Measurements from ENCODE around the gene ANKS3.

GRCh38 chr16:4677390-4677789 lies 56.7 kb downstream of the ANKS3 start:
- TF ChIP-seq CTCF (tag by site-specific recombination; IDR thresholded peaks at IDR 0.05) (no peak), KLF9 (tag by site-specific recombination; IDR thresholded peaks at IDR 0.05; ENCODE audit: low read depth) (no peak), ZNF350 (tag by site-specific recombination; IDR thresholded peaks at IDR 0.05) (no peak), PATZ1 (tag by site-specific recombination; IDR thresholded peaks at IDR 0.05) (no peak)
